PFSK-1 (cell line): ENCODE results near the gene LINGO1.

Experiments used
- SIN3A ChIP-seq: IDR thresholded peaks from 2 replicates; pipeline ENCODE4 v1.6.1; 2012; ENCODE audit warnings: mild to moderate bottlenecking, low read length, moderate library complexity, borderline replicate concordance; ENCODE audit not compliant: insufficient read depth
- TAF1 ChIP-seq: IDR thresholded peaks from 2 replicates; pipeline ENCODE4 v1.6.1; 2012; ENCODE audit warnings: low read length, control low read depth, borderline replicate concordance; ENCODE audit not compliant: insufficient read depth
- TF ChIP-seq, protein P1 (sequence below), 2 experiments: IDR thresholded peaks; 2 replicates each; pipeline versions ENCODE4 v1.6.1 to v1.8.0; 2011 to 2012; ENCODE audit warnings: low read depth in 2 of 2, low read length in 2 of 2, control low read depth in 1 of 2, inconsistent platforms in 1 of 2, mild to moderate bottlenecking in 1 of 2, moderate library complexity in 1 of 2; ENCODE audit not compliant: insufficient read depth in 1 of 2

DNA sequence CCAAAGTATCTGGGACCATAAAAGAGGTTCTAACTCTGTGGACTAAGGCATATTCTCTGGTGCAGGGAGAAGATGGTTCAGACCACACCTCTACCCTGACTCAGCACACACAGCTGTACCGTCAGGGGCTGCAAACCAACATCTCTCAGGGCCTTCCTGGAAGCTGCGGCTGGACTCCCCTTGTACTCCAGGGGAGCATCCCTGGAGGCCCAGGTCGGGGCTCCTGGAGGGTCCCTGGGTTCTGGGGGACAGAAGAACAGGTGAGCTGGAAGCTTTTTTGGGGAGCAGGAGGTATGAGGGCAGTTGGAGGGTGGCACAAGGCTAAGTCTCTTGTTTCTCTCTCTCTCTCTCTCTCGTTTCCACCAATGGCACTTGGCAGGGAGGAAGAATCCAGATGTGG lies 60.5 kb downstream of the LINGO1 start:
- no peak for TF ChIP-seq SIN3A
- TF ChIP-seq TAF1: no peak
- TF ChIP-seq, protein P1, sequence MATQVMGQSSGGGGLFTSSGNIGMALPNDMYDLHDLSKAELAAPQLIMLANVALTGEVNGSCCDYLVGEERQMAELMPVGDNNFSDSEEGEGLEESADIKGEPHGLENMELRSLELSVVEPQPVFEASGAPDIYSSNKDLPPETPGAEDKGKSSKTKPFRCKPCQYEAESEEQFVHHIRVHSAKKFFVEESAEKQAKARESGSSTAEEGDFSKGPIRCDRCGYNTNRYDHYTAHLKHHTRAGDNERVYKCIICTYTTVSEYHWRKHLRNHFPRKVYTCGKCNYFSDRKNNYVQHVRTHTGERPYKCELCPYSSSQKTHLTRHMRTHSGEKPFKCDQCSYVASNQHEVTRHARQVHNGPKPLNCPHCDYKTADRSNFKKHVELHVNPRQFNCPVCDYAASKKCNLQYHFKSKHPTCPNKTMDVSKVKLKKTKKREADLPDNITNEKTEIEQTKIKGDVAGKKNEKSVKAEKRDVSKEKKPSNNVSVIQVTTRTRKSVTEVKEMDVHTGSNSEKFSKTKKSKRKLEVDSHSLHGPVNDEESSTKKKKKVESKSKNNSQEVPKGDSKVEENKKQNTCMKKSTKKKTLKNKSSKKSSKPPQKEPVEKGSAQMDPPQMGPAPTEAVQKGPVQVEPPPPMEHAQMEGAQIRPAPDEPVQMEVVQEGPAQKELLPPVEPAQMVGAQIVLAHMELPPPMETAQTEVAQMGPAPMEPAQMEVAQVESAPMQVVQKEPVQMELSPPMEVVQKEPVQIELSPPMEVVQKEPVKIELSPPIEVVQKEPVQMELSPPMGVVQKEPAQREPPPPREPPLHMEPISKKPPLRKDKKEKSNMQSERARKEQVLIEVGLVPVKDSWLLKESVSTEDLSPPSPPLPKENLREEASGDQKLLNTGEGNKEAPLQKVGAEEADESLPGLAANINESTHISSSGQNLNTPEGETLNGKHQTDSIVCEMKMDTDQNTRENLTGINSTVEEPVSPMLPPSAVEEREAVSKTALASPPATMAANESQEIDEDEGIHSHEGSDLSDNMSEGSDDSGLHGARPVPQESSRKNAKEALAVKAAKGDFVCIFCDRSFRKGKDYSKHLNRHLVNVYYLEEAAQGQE (IDR thresholded peaks at IDR 0.05; ENCODE audit: insufficient read depth in 1 of 2, low read depth in 2 of 2, low read length in 2 of 2): no peak
